ENCODE results near the gene OR51Q1. TPM values are rescaled to one million over a fixed set of nuclear protein-coding genes. Genes with fewer than 3 reads are reported as not detected.

Gene OR51Q1
- total RNA-seq (2021) = not detected in 3 replicates
- percentile 14 among the genes with signal in this experiment for Bru-seq, nascent RNA
- long read RNA-seq, experiment 1 = 0 reads
- long read RNA-seq, experiment 2 = 0 reads
- long read RNA-seq, experiment 3 = 0 reads

- ATAC-seq (no peak), DNase-seq (ENCODE audit: low spot score) (no peak)
- Mint-ChIP-seq H3K36me3 (no peaks in the 10 kb centered on the region), H3K9me3 (peaks cover 21% of the 10 kb centered on the region), H3K27me3 (ENCODE audit: low read depth) (no peaks in the 10 kb centered on the region), H3K4me3 (no peak within 1 kb of the TSS), H3K27ac (no peak within 1 kb of the TSS), H3K4me1 (no peaks in the 10 kb centered on the region)
- CTCF ChIA-PET = no interaction called here
- POLR2A ChIA-PET = no interaction called here
- TF ChIP-seq ZNF121 (CRISPR knock-in tag; IDR thresholded peaks at IDR 0.05) (no peak), USF1 (CRISPR knock-in tag; IDR thresholded peaks at IDR 0.05) (no peak), ZNF317 (CRISPR knock-in tag; IDR thresholded peaks at IDR 0.05; ENCODE audit: borderline replicate concordance, low read depth) (no peak), ZNF425 (CRISPR knock-in tag; conservative IDR thresholded peaks at IDR 0.05) (no peak), ATF6 (CRISPR knock-in tag; IDR thresholded peaks at IDR 0.05) (no peak), CDX4 (CRISPR knock-in tag; IDR thresholded peaks at IDR 0.05; ENCODE audit: borderline replicate concordance) (no peak), IRF1 (CRISPR knock-in tag; IDR thresholded peaks at IDR 0.05) (no peak), GTF2I (CRISPR knock-in tag; conservative IDR thresholded peaks at IDR 0.05) (no peak), ERG (CRISPR knock-in tag; IDR thresholded peaks at IDR 0.05) (no peak), ZNF396 (CRISPR knock-in tag; IDR thresholded peaks at IDR 0.05; ENCODE audit: borderline replicate concordance) (no peak)
Observed at GRCh38 chr11:5421811-5422210, at the start of gene OR51Q1. Gene OR51Q1 (plus strand): TSS chr11:5422111. CDS start chr11:5422201, 90 bp downstream.

- H3K4me3 Mint-ChIP-seq = no peak overlapping the region
- peak; percentile 74 for DNase-seq (ENCODE audit: low spot score)
- no peak overlapping the region for H3K27ac Mint-ChIP-seq
- CTCF ChIA-PET = interaction anchor here (0.9 kb wide), 1 partner anchor 256 kb away, joined by 3 read pairs; no protein-coding TSS in a partner anchor
- POLR2A ChIA-PET = no interaction called here
- H3K27me3 Mint-ChIP-seq (ENCODE audit: low read depth) = peaks cover 5% of the 10 kb centered on the region; the same call in 1 of the 2 replicates
- no peaks in the 10 kb centered on the region for H3K36me3 Mint-ChIP-seq
- peak; percentile 98 for ATAC-seq
- H3K4me1 Mint-ChIP-seq = peaks cover 14% of the 10 kb centered on the region
- no peak for TF ChIP-seq MAX (CRISPR knock-in tag; IDR thresholded peaks at IDR 0.05)
- TF ChIP-seq ZNF263 (CRISPR knock-in tag; IDR thresholded peaks at IDR 0.05; ENCODE audit: low read depth) = no peak
- no peak for TF ChIP-seq NR2C2 (CRISPR knock-in tag; IDR thresholded peaks at IDR 0.05)
- peak; percentile 84 for TF ChIP-seq CTCF (IDR thresholded peaks at IDR 0.05)
- no peaks in the 10 kb centered on the region for H3K9me3 Mint-ChIP-seq
Observed at GRCh38 chr11:5380740-5381342, 41.1 kb upstream of the OR51Q1 start.
